Liver (tissue), 3 donors: Measurements from ENCODE around the gene KRT6B.

Experiments used
- EGR1 ChIP-seq, 2 donors: IDR thresholded peaks; 2 replicates each; pipeline ENCODE4 v1.6.1; 2016 to 2018; ENCODE audit warnings: antibody characterized with exemption in 2 of 2, low read depth in 2 of 2
- FOXA2 ChIP-seq: IDR thresholded peaks from 2 replicates; pipeline ENCODE4 v1.6.1; 2016; ENCODE audit warnings: antibody characterized with exemption
- JUND ChIP-seq, 2 donors: IDR thresholded peaks; 2 replicates each; pipeline ENCODE4 v1.6.1; 2016; ENCODE audit warnings: antibody characterized with exemption in 2 of 2
- MAX ChIP-seq: IDR thresholded peaks from 2 replicates; pipeline ENCODE4 v1.6.1; 2016; ENCODE audit warnings: antibody characterized with exemption
- NR2F2 ChIP-seq: IDR thresholded peaks from 2 replicates; pipeline ENCODE4 v1.6.1; 2016; ENCODE audit warnings: antibody characterized with exemption
- RAD21 ChIP-seq, 2 donors: IDR thresholded peaks; 2 replicates each; pipeline ENCODE4 v1.6.1; 2016; ENCODE audit warnings: antibody characterized with exemption in 2 of 2, mild to moderate bottlenecking in 2 of 2
- REST ChIP-seq: IDR thresholded peaks from 2 replicates; pipeline ENCODE4 v1.6.1; 2016; ENCODE audit warnings: antibody characterized with exemption, mild to moderate bottlenecking
- RXRA ChIP-seq, 2 donors: IDR thresholded peaks; 2 replicates each; pipeline ENCODE4 v1.6.1; 2017 to 2018; ENCODE audit warnings: antibody characterized with exemption in 2 of 2, mild to moderate bottlenecking in 1 of 2
- SP1 ChIP-seq: IDR thresholded peaks from 2 replicates; pipeline ENCODE4 v1.6.1; 2018; ENCODE audit warnings: antibody characterized with exemption, mild to moderate bottlenecking
- TAF1 ChIP-seq: conservative IDR thresholded peaks from 2 replicates; pipeline ENCODE4 v1.6.1; 2016; ENCODE audit warnings: antibody characterized with exemption, mild to moderate bottlenecking
- YY1 ChIP-seq: IDR thresholded peaks from 2 replicates; pipeline ENCODE4 v1.6.1; 2016; ENCODE audit warnings: antibody characterized with exemption, mild to moderate bottlenecking
- ZBTB33 ChIP-seq: IDR thresholded peaks from 2 replicates; pipeline ENCODE4 v1.6.1; 2016; ENCODE audit warnings: antibody characterized with exemption
- TF ChIP-seq, protein P1 (sequence below): IDR thresholded peaks from 2 replicates; pipeline ENCODE4 v1.6.1; 2016; ENCODE audit warnings: antibody characterized with exemption
- TF ChIP-seq, protein P2 (sequence below): fragments of 150-350 bp; IDR thresholded peaks from 2 replicates; pipeline ENCODE4 v1.5.1; 2017; ENCODE audit warnings: improper control_type of control experiment, low read depth, low read length; ENCODE audit not compliant: missing input control
- donor health status: healthy.
- donor health status: healthy.

- TF ChIP-seq REST (no peak), TAF1 (no peak), ZBTB33 (no peak), SP1 (no peak), YY1 (no peak), RAD21 (IDR thresholded peaks at IDR 0.05) (no peak), NR2F2 (no peak), RXRA (IDR thresholded peaks at IDR 0.05) (no peak), FOXA2 (no peak), MAX (no peak), JUND (IDR thresholded peaks at IDR 0.05) (no peak), EGR1 (IDR thresholded peaks at IDR 0.05; ENCODE audit: low read depth in 2 of 2) (no peak)
- TF ChIP-seq, protein P1, sequence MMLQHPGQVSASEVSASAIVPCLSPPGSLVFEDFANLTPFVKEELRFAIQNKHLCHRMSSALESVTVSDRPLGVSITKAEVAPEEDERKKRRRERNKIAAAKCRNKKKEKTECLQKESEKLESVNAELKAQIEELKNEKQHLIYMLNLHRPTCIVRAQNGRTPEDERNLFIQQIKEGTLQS, result no peak
- TF ChIP-seq, protein P2, sequence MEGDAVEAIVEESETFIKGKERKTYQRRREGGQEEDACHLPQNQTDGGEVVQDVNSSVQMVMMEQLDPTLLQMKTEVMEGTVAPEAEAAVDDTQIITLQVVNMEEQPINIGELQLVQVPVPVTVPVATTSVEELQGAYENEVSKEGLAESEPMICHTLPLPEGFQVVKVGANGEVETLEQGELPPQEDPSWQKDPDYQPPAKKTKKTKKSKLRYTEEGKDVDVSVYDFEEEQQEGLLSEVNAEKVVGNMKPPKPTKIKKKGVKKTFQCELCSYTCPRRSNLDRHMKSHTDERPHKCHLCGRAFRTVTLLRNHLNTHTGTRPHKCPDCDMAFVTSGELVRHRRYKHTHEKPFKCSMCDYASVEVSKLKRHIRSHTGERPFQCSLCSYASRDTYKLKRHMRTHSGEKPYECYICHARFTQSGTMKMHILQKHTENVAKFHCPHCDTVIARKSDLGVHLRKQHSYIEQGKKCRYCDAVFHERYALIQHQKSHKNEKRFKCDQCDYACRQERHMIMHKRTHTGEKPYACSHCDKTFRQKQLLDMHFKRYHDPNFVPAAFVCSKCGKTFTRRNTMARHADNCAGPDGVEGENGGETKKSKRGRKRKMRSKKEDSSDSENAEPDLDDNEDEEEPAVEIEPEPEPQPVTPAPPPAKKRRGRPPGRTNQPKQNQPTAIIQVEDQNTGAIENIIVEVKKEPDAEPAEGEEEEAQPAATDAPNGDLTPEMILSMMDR, result no peak
These were observed 50.4 kb downstream of the KRT6B start for GRCh38 chr12:52401526-52401925.
